Activated T-cell treated with anti-CD3 and anti-CD28 coated beads, Interleukin-2, amount 50 U/mL, for 48 hours (primary cell): ENCODE data around the gene WNT4.

Experiments
- DNase-seq, 2 experiments: peaks; one replicate each; pipeline ENCODE4 v3.0.0-alpha.2; 2020

WNT4 gene

DNA sequence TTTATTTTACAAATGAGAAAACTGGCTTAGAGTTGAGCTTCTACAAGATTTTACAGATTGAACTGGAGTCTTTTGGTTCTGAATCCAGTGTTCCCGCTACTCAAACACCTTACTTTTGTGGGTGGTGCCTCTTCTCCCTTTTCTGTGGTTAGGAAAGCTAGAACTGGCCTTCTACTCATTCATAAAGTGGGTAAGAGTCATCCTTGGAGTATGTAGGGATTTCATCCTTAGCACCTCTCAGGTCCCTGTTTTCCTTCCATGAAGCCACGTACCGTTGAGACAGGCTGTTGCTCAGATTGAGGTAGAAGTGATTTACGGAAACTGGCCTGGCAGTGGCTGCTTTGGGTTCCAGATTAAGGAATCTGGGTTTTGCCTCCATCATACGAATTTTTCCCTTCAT, 35.8 kb downstream of the WNT4 start:
- no peak for DNase-seq

DNA sequence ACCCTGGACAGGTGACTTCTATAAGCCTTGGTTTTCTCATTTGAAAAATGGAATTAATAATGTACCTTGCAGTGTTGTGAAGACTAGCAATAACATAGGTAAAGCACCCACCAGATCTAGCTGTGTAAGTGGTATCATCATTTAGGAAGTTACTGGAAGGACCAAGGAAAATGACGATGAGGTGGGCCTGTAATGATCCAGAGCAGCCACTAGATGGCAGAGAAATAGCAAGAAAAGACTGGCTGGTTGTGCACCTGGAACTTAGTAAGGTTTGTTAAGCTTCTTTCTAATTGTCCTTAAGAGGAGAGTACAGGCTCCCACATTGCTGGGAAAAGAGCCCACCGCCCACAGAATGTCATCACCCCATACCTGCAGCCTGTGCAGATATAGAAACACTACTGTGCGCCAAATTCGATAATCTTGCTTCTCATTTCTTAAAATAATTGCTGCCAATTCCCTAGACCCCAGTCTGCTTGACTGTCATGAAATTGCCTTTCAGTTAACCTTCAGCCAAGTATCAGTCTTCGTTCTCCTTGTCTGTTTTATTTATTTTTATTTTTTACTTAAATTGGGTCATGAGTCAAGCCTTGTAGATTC, 37.2 kb downstream of the WNT4 start:
- peak in 1 of 2 experiments; percentile 19 for DNase-seq

DNA sequence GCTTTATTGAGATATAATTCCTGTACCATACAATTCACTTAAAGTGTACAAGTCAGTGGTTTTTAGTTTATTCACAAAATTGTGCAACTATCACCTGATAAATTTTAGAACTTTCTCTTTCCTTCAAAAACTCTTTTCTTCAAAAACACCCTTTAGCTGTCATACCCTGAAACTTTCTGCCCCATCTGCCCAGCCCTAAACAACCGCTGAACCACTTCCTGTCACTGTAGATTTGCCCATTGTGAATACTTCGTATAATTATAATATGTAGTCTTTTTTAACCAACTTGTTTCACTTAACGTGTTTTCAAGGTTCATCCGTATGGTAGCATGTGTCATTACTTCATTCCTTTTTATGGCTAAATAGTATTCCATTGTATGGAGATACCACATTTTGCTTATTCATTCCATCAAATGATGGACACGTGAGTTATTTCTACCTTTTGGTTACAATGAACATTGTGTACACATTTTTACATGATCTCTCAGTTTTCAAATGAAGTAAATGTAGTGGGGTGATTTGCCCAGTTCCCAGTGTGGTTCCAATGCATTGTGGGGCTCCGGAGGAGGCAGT, 37.9 kb downstream of the WNT4 start:
- DNase-seq = peak in 1 of 2 experiments; percentile 45

DNA sequence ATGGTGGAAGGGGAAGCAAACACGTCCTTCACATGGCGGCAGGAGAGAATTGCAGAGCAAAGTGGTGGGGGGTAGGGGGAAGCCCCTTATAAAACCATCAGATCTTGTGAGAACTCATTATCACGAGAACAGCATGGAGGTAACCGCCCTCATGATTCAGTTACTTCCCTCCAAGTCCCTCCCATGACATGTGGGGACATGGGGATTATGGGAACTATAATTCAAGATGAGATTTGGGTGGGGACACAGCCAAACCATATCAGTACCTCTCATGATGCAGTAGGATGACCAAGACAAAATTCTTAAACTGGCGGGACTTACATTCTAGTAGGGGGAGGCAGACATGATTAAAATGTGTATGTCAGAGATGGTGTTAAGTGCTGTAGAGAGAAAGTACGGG, 38.8 kb downstream of the WNT4 start:
- no peak for DNase-seq

DNA sequence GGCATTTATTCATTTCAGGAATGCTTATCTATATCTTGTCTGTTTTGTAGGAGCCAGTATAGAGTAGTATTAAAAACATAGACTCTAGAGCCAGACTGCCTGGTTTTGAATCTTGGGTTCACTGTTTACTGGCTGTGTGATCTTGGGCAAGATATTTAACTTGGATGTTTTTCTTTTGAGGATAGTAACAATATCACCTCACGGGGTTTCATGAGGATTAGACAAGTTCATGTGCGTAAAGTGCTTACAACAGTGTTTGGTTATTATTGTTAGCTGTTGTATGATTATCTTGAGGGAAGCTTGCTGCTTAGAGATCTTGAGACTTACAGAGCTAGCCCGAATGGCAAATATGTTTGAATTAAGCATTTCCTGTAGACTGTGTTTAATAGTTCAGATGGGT, 40.2 kb downstream of the WNT4 start:
- no peak for DNase-seq

DNA sequence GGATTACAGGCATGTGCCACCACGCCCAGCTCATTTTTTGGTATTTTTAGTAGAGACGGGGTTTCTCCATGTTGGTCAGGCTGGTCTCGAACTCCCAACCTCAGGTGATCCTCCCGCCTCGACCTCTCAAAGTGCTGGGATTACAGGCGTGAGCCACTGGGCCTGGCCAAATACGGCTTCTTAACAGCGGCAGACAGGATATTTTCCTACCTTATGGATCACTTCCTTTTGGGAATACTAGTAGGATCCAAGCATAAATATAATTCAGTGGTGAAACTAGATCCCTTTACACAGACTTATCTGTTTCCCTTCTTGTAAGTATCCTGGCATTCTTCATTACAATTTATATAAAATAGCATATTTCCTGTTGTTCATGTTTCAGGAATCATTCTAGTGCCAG, 40.9 kb downstream of the WNT4 start:
- no peak for DNase-seq

DNA sequence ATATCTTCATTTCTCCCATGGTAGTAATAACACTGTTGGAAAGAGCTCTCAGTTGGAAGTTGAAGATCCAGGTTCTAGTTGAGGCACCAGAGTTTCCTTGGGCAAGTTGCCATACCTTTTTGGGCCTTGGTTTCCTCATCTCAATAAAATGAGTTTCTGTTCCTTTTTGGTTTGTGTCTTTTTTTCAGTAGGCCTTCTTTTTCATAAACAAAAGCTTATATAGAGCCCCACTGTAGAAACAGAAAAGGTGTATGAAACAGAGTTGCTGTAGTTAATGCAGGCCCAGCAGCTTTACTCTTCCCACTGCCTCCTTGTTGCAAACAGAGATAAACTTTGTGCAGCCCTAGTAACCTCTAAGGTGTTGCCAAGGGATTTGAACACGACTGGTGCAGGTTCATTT, 41.7 kb downstream of the WNT4 start:
- no peak for DNase-seq

DNA sequence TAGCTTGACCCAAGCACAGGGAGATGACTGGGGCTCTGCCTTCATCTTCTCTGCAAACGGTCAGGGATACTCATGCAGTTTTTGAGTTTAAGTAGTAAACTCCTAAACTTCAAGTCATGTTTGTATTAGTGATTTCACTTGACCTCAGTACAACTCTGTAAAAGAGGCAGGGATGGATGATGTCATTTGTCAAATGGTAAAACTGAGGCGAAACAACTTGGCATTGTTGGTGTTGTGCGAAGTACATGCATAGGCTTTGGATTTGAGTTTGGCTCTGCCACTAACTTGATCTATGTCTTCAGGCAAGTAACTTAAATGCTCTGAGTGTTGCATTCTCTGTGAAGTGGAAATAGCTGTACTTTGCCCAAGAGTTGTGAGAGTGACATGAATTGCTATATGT, 42.7 kb downstream of the WNT4 start:
- DNase-seq = no peak

DNA sequence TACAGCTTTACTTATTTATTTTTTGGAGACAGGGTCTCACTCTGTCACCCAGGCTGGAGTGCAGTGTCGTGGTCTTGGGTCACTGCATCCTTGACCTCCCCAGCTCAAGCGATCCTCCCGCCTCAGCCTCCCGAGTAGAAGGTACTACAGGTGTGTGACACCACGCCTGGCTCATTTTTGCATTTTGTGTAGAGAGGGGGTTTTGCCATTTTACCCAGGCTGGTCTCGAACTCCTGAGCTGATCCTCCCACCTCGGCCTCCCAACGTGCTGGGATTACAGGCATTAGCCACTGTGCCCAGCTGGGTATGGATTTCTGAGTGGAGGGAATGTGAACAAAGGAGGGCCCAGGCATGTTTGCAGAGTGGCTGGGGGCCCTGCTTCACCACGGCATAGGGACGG, 44.1 kb downstream of the WNT4 start:
- DNase-seq = no peak

DNA sequence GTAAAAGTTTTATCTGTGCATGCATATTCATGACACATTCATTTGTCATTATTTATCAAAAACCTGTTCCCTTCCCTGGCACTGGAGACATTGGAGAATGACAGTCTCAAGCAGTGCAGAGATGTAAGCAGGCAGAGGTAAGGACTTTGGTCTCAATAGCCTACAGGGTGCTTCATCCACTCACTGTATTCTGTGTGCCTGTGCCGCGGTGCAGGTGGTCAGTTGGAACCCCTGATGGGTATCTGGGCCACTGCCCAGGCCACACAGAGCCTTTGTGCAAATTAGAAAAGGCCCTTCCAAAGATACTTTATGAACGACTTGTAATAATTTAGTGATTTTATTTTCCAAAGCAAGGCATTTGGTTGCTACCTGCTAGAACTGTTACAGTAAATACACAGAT, 46.4 kb downstream of the WNT4 start:
- DNase-seq = no peak

DNA sequence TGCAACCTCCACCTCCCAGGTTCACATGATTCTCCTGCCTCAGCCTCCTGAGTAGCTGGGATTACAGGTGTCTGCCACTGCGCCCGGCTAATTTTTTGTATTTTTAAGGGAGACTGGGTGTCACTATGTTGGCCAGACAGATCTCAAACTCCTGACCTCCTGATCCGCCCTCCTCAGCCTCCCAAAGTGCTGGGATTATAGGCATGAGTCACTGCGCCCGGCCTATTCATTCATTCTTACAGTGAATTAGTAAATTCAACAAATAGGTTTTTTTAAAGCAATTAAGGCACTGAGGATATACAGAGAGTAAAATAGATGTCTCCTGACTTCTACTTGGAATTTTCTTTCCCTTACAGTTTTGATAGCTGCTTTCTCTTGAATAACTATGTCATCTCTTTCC, 46.9 kb downstream of the WNT4 start:
- no peak for DNase-seq

DNA sequence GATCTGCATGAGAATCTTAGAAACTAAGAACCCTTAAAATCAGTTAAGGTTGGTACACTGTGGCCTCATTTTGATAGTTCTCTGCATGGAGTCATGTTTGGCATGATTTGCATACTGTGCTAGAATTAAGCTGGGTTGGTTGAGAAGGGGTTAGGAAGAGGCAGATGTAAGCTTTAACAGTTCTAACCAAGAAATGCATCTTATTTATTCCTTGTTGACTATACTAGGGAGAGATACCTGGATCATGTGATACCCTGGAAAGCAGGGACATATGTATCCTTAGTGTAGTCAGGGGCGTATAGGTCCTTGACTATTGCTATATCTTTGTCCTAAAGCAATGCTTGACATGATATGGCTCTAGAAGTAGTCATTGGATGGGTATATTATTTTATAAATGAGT, 49.4 kb downstream of the WNT4 start:
- DNase-seq = no peak

DNA sequence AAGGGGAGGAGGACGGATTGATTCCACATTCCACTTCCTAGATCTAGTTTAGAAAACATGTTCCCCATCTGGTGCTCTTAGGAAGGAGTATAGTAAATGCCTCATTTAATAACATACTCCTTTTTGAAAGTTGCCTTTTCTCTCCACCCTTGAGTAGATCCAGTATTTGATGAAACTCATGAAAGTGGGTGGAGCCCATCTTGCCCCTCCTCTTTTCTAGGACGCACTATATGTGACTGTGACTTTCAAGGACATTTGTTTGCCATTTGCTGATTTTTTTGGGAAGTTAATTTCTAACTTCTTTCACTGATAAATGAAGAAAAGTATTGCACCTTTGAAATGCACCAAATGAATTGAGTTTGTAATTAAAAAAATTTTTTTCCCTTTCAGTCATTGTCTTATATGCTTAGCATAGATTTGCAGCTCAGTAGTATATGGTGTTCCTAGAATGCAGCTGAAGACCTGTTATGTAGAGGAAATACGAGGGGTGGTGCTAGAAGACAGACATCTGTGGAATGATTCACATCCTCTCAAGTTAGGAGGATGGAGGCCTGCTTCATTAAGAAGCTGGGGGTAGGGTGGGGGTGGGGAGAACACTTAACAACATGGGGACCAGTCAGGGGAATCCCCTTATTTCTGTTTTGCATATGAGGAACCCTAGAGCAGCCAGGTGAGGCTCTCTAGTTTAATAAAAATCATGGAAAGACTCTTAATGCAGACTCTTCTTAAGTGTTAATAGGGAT, 50.7 kb downstream of the WNT4 start:
- peak; percentile 50 to 51 for DNase-seq

DNA sequence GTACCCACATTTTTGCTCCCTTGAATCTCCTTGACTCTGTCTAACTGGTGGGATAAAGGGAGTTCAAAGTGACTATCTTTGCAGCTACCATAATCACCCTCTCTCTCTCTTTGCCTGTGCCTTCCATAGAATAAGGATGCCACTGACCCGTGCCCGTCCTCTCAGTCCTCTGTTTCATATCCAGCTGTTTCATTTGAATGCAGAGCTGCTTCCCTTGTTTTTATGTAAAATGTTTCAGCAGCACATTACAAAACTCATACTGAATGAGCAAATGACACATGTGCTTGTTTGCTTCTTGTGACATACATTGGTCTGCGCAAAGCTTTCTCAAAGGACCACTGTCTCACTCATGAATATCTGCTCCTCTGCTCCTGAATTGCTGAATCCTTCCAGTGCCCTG, 52.0 kb downstream of the WNT4 start:
- DNase-seq = no peak

DNA sequence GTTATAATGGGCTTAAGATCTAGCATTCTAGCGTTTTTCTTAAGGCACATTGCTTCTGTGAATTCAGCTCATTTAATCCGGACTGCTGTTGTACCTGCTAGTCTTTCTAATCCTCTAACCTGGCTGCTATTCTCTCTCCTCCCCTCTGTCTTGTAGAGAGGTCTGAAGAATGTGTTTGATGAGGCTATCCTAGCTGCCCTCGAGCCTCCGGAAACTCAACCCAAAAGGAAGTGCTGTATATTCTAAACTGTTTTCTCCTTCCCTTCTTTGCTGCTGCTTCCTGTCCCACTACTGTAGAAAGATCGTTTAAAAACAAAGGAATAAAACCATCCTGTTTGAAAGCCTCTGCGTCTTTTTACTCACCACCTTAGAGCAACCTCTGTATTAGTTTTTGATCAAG, 53.1 kb downstream of the WNT4 start:
- DNase-seq = no peak

DNA sequence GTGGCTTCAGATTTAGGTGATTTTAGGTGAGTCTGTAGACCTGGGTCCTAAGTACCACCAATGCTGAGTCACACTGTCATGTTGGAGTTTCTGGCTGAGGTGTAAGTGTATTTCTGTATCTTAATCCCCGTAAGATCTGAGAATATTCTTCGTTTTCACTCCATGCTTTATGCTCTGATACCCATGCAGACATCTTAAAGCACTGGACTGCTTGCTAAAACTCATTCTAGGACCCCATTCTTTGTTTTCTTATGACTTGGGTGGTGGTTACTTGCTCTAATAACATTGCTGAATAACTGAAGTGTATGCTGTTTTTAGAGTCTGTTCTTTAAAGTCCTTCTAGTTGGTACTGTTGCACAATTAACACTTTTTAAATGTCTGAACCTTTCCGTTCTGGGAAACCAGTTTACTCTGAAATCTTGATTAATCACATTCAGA, 53.7 kb downstream of the WNT4 start:
- DNase-seq = no peak

DNA sequence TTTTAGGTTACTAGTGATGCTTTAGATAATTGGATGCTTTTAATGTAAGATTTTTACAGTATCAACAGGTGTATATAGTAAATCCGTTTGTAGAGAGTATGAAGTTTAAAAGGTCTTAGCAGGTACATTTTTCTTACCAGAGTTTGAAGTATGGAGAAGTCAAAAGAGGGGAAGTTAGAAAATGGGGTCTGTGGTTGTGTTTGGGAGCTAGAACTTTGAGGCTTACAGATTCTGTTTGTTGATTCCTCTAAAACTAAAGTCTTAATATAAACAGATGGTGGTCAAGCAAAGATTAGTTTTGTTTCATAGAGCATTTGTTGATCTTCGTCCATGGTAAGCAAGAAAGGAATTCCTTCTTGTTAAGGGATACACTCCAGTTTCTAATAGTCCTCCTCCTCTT, 54.6 kb downstream of the WNT4 start:
- DNase-seq = no peak

DNA sequence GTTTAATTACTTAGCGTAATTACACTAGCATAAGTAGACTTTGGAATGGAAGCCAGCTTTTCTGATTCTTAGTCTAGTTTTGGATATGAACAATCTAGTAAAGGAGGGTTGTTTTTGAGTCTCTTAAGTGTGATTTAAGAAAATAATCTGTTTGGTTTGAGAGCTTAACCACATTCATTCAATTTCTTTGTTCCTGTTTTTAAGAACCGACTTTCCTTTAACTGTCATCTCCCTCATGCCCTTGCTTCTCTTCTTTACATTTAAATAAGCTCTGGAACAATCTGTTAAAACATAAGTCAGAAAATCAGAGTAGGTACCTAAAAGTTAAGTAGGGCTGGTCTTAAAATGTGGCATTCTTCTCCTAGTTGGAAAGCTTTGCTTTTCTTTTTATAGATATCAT, 62.7 kb downstream of the WNT4 start:
- no peak for DNase-seq

DNA sequence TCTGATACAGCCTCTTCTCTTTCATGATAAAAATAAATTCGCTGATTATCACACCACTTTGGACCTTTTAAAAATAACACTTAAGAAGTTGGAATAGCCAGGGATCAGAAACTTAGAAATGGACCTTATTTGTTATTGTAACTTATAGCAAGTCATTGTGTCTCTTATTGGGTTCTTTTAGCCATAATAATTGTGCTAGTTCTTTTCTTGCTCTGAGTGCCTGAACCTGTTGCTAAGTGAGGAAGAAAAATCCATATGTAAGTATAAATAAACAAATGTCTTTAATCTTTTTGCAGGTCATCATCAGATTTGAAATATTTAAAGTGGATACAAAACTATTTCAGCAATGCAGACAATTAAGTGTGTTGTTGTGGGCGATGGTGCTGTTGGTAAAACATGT, 64.8 kb downstream of the WNT4 start:
- DNase-seq = no peak

DNA sequence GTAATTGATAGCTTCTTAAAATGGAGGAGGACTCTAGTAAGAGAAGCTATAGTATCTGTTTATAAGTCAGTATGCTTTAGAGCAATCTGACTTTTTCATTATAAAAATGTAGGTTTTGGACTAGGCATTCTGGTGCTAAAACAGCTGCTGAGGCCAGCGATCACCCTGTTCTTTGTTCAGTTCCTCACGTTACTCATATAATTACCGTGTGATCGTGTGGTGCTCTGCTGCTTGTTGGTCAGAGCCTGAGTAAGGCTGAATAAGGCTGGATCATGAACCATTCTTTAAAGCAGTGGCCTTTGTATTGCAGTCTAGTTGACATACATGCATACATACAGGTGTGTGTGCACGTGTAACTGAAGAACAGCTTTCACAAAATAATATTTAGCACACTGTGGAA, 65.2 kb downstream of the WNT4 start:
- no peak for DNase-seq

DNA sequence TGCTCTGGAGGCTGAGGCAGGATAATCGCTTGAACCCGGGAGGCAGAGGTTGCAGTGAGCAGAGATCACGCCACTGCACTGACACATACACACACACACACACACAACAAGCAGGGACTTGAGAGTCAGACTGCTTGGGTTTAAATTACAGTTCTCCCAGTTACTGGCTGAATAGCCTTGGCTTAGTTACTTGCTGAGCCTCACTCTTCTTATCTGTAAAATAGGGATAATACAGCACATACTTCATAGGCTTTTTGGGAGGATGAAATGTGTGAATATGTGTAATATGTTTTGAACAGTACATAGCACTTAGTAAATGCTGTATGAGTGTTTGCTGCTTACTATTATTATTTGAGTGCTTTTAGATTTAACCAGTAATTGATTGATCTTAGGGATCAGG, 66.6 kb downstream of the WNT4 start:
- no peak for DNase-seq

DNA sequence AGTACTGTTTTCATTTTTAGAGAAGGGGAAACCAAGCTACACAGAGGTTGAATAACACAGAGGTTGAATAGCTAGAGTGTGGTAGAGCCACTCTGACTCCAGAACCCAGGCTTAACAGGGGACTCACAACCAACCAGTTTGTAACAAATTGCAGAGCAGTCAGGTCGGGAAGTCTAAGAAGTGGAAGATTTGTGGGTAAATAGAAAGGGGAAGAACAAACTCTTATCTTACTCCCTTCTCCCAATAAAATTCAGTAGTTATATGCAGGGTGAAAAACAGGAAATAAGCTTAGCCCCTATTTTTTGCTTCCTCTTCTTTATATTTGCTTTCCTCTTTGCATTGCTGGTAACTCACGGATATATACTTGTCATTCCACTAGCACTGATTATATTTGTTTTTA, 67.2 kb downstream of the WNT4 start:
- no peak for DNase-seq

DNA sequence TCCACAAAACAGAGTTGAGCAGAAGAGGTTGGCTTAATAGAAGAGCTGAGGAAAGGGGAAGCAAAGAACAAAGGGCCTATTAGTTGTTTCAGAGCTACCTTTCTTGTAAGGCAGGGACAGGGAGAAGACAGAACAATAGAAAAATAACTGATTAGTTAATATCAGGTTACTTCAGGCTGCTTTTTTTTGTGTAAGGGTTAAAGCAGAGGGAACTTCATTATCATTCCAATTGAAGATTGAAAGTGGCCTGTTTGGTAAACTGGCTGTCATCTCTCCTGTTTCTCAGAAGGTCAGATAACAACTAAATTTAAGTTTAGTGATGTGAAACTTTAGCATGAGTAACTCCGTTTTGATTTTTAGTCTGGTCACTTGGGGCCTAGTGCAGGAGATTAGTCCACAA, 68.1 kb downstream of the WNT4 start:
- no peak for DNase-seq

DNA sequence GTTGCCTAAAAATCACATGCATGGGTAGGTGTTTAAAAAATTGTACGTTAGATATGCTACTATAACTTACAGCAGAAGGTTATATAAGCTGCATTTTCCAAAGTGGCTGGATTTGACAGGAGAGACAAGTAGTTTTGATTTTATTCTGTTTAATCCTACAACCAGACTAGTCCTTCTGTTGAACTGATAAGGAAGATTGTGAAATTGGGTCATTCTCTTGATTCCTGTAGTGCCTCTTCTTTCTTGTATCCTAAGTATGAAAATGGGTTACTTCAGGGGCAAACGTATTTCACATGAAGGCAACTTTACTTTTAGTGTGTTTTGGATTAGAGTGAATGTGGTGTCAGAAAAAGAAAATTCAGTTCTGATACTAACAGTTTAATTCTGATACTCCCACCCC, 71.4 kb downstream of the WNT4 start:
- DNase-seq = no peak
